IMR-90 (cell line): ENCODE data around the gene SRC. TPM values are rescaled to one million over a fixed set of nuclear protein-coding genes. Genes with fewer than 3 reads are reported as not detected.

Experiments used
- ATAC-seq: fragments of 200-7000 bp; cut with Tn5 transposase; 2 replicates; pipeline ENCODE4 v1.9.1; 2020; ENCODE audit warnings: low read depth, mild to moderate bottlenecking, moderate library complexity
- BruUV-seq: library from RNA; stranded (reverse); fragments of 400-500 nt; replicated peaks from 2 replicates; lab custom pipeline; 2021; lab: Mats Ljungman, UMichigan
- CTCF ChIA-PET: fragments of 300-600 bp; formaldehyde crosslinking; extraction: SDS; loops from one replicate; lab custom pipeline; 2021; ENCODE audit warnings: antibody characterized with exemption; lab: Yijun Ruan, JAX
- POLR2A ChIA-PET: fragments of 300-600 bp; sonication (Branson Sonifier 250); formaldehyde crosslinking; loops from one replicate; lab custom pipeline; 2022; ENCODE audit warnings: antibody characterized with exemption; ENCODE audit not compliant: unreplicated experiment; lab: Charles Lee
- DNase-seq: peaks from one replicate; pipeline ENCODE4 v3.0.0; 2013
- H2AFZ ChIP-seq: replicated peaks from 2 replicates; pipeline ENCODE3; 2013; ENCODE audit warnings: low read length, mild to moderate bottlenecking; ENCODE audit not compliant: poor library complexity
- H2AK5ac ChIP-seq: 2 replicates; pipeline ENCODE4 v1.6.1; 2013; ENCODE audit warnings: low read depth, low read length, inconsistent platforms
- H2AK9ac ChIP-seq: replicated peaks from 2 replicates; pipeline ENCODE3; 2013; ENCODE audit warnings: mild to moderate bottlenecking, low read depth, low read length, moderate library complexity; ENCODE audit not compliant: poor library complexity
- H2BK120ac ChIP-seq: 2 replicates; pipeline ENCODE4 v1.6.1; 2013; ENCODE audit warnings: low read depth, low read length, inconsistent platforms
- H2BK15ac ChIP-seq: 3 replicates; pipeline ENCODE4 v1.6.1; 2013; ENCODE audit warnings: low read depth, low read length, inconsistent platforms
- H2BK20ac ChIP-seq: 2 replicates; pipeline ENCODE4 v1.6.1; 2013; ENCODE audit warnings: low read depth, mild to moderate bottlenecking, inconsistent platforms, low read length, moderate library complexity
- H2BK5ac ChIP-seq: 2 replicates; pipeline ENCODE4 v1.6.1; 2013; ENCODE audit warnings: mild to moderate bottlenecking, low read depth, low read length, inconsistent platforms; ENCODE audit not compliant: poor library complexity, severe bottlenecking
- H3K14ac ChIP-seq: replicated peaks from 2 replicates; pipeline ENCODE4 v1.6.1; 2013; ENCODE audit warnings: low read depth, low read length, inconsistent platforms
- H3K18ac ChIP-seq: 2 replicates; pipeline ENCODE4 v1.6.1; 2013; ENCODE audit warnings: low read depth, low read length, control low read depth
- H3K23ac ChIP-seq: 2 replicates; pipeline ENCODE4 v1.6.1; 2013; ENCODE audit warnings: low read depth, low read length, inconsistent platforms
- H3K27ac ChIP-seq: 2 replicates; pipeline ENCODE4 v1.5.1; 2013; ENCODE audit warnings: mild to moderate bottlenecking, control low read depth, low read length; ENCODE audit not compliant: insufficient read depth
- H3K27me3 ChIP-seq: 2 replicates; pipeline ENCODE4 v1.6.1; 2013; ENCODE audit warnings: low read length; ENCODE audit not compliant: control insufficient read depth, insufficient read depth
- H3K36me3 ChIP-seq: 2 replicates; pipeline ENCODE4 v1.6.1; 2013; ENCODE audit warnings: low read length, mixed read lengths; ENCODE audit not compliant: control insufficient read depth, insufficient read depth
- H3K4ac ChIP-seq: 2 replicates; pipeline ENCODE4 v1.6.1; 2013; ENCODE audit warnings: low read depth, low read length, inconsistent platforms
- H3K4me1 ChIP-seq: 2 replicates; pipeline ENCODE4 v1.6.1; 2013; ENCODE audit warnings: low read length, mixed read lengths; ENCODE audit not compliant: control insufficient read depth, insufficient read depth
- H3K4me2 ChIP-seq: 2 replicates; pipeline ENCODE4 v1.6.1; 2013; ENCODE audit warnings: low read depth, mild to moderate bottlenecking, control low read depth, low read length, moderate library complexity
- H3K4me3 ChIP-seq: 2 replicates; pipeline ENCODE4 v1.5.1; 2013; ENCODE audit warnings: low read depth, mild to moderate bottlenecking, control low read depth, low read length, moderate library complexity; ENCODE audit not compliant: insufficient read depth
- H3K56ac ChIP-seq: 2 replicates; pipeline ENCODE4 v1.6.1; 2013; ENCODE audit warnings: low read length, inconsistent platforms; ENCODE audit not compliant: insufficient read depth; ENCODE audit errors: extremely low read depth
- H3K79me1 ChIP-seq, 2 experiments: 2 replicates each; pipeline ENCODE4 v1.6.1; 2013; ENCODE audit warnings: low read length in 2 of 2, inconsistent platforms in 1 of 2, low read depth in 1 of 2
- H3K9ac ChIP-seq: 2 replicates; pipeline ENCODE4 v1.6.1; 2013; ENCODE audit warnings: low read depth, low read length, control low read depth
- H3K9me1 ChIP-seq: 2 replicates; pipeline ENCODE4 v1.6.1; 2013; ENCODE audit warnings: low read length, inconsistent platforms; ENCODE audit not compliant: insufficient read depth
- H3K9me3 ChIP-seq: 2 replicates; pipeline ENCODE4 v1.6.1; 2013; ENCODE audit warnings: low read length; ENCODE audit not compliant: control insufficient read depth, insufficient read depth
- H4K20me1 ChIP-seq: 2 replicates; pipeline ENCODE4 v1.6.1; 2013; ENCODE audit warnings: low read length, inconsistent platforms; ENCODE audit not compliant: insufficient read depth
- H4K5ac ChIP-seq: 2 replicates; pipeline ENCODE4 v1.6.1; 2013; ENCODE audit warnings: mild to moderate bottlenecking, low read depth, low read length, control low read depth
- H4K8ac ChIP-seq, 2 experiments: 2 replicates each; pipeline ENCODE4 v1.6.1; 2013; ENCODE audit warnings: low read depth in 2 of 2, low read length in 2 of 2, control low read depth in 1 of 2, inconsistent platforms in 1 of 2
- H4K91ac ChIP-seq: 2 replicates; pipeline ENCODE4 v1.6.1; 2013; ENCODE audit warnings: low read depth, low read length, inconsistent platforms; ENCODE audit not compliant: insufficient read depth
- CHD1 ChIP-seq: IDR thresholded peaks from 2 replicates; pipeline ENCODE4 v1.6.1; 2012; ENCODE audit warnings: low read depth, low read length, improper control_type of control experiment
- MAFK ChIP-seq: IDR thresholded peaks from 2 replicates; pipeline ENCODE4 v1.6.1; 2012; ENCODE audit warnings: low read depth, low read length, improper control_type of control experiment
- MAZ ChIP-seq: IDR thresholded peaks from 2 replicates; pipeline ENCODE4 v1.6.1; 2012; ENCODE audit warnings: low read depth, mild to moderate bottlenecking, low read length, improper control_type of control experiment, moderate library complexity, borderline replicate concordance
- MXI1 ChIP-seq: IDR thresholded peaks from 2 replicates; pipeline ENCODE4 v1.6.1; 2012; ENCODE audit warnings: low read depth, mild to moderate bottlenecking, low read length, moderate library complexity, borderline replicate concordance
- RCOR1 ChIP-seq: IDR thresholded peaks from 2 replicates; pipeline ENCODE4 v1.6.1; 2012; ENCODE audit warnings: mild to moderate bottlenecking, low read length, improper control_type of control experiment; ENCODE audit not compliant: insufficient replicate concordance
- RFX5 ChIP-seq: IDR thresholded peaks from 2 replicates; pipeline ENCODE4 v1.8.0; 2012; ENCODE audit warnings: low read depth, mild to moderate bottlenecking, low read length, moderate library complexity
- WGBS, 2 experiments: methylation state at CpG; one replicate each; pipeline versions ENCODE4 v1.1.5 to v1.1.7; 2013; ENCODE audit warnings: missing lambda C conversion rate in 2 of 2; ENCODE audit not compliant: insufficient read length in 1 of 2; ENCODE audit errors: extremely low coverage in 2 of 2; 5-methylcytosine and 5-hydroxymethylcytosine counted together
- dilution Hi-C: fragments of 300-500 bp; cut with HindIII; formaldehyde crosslinking; loops from one replicate; pipeline ENCODE4 v1.14.3; 2018; ENCODE audit warnings: low sequenced_read_pairs; ENCODE audit not compliant: unreplicated experiment
- in situ Hi-C: fragments of 300-500 bp; cut with MboI; formaldehyde crosslinking; loops from 3 replicates; pipeline ENCODE4 v1.14.3; 2019; ENCODE audit warnings: low sequenced_read_pairs, inconsistent platforms, mixed read lengths
- intact Hi-C: fragments of 100-400 bp; cut with micrococcal nuclease; formaldehyde crosslinking; loops from 2 replicates; pipeline ENCODE4 v1.10.0; 2022
- polyA plus RNA-seq, 3 experiments: library from polyadenylated mRNA; depleted of rRNA; stranded (reverse); fragments of >200 nt; gene quantifications; 2 replicates each; pipeline ENCODE4 v1.2.3, GENCODE V29; 2012; ENCODE audit warnings: low replicate concordance in 1 of 3
- total RNA-seq: library from RNA; depleted of rRNA; stranded (reverse); fragments of >200 nt; gene quantifications from 2 replicates; pipeline ENCODE4 v1.2.3, GENCODE V29; 2012

Gene SRC
- total and polyA plus RNA-seq, 2 of the 4 experiments (the other 2 are of a cell fraction), result 7.0 to 24.2 TPM

DNA sequence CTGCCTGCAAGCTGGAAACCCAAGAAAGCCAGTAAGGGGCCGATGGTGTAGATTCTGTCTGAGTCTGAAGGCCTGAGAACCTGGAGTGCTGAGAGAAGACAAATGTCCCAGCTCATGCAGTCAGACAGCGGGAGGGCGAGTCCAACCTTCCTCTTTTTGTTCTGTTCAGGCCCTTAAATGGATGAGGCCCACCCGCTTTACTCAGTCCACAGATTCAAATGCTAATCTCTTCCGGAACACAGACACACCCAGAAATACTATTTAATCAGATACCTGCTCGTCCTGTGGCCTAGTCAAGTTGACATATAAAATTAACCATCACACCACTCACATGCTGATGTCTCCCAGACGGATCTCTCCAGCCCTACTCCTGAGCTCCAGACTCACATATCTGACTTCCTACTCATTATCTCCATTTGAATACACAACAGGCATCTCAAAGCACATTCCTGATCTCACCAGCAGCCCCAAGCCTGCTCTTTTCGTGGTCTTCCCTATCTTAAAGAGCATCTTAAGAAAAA is 26.7 kb upstream of the SRC start:
- dilution Hi-C loops, result no loop called here
- CTCF ChIA-PET, result no interaction called here
- no peaks in the 10 kb centered on the region for H3K27me3 ChIP-seq

More for the DNA sequence above, 26.7 kb upstream of the SRC start:
- no peak overlapping the region for H4K91ac ChIP-seq
- TF ChIP-seq RCOR1 (no peak), MXI1 (no peak), MAZ (no peak), MAFK (no peak), RFX5 (no peak), CHD1 (no peak)
- no peaks in the 10 kb centered on the region for H3K9me3 ChIP-seq
- peak overlapping the region; percentile 24 for H2BK5ac ChIP-seq
- peaks cover 17% of the 10 kb centered on the region for H3K4me1 ChIP-seq
- intact Hi-C loops (no loop called here), in situ Hi-C loops (no loop called here)
- H2BK120ac ChIP-seq, result no peak overlapping the region
- no peaks in the 10 kb centered on the region; the same call in 1 of the 2 replicates for H4K20me1 ChIP-seq
- no peak overlapping the region for H4K5ac ChIP-seq
- peak; percentile 44 for ATAC-seq
- H3K23ac ChIP-seq, result no peak overlapping the region
- H3K27ac ChIP-seq, result no peak overlapping the region
- peaks cover 25% of the 10 kb centered on the region for H3K9me1 ChIP-seq
- H2AK9ac ChIP-seq, result no peak overlapping the region
- peak; percentile 66 for DNase-seq
- no peak overlapping the region for H2AFZ ChIP-seq
- H3K36me3 ChIP-seq, result peaks cover 23% of the 10 kb centered on the region
- H3K14ac ChIP-seq, result 0 out of 2 replicates have a peak overlapping the region, but pooled peaks have one; percentile 5
- no peak overlapping the region for H3K4me3 ChIP-seq
- H3K18ac ChIP-seq, result no peak overlapping the region
- no peak overlapping the region for H2AK5ac ChIP-seq
- no peak overlapping the region for H4K8ac ChIP-seq
- no peak overlapping the region for H3K4me2 ChIP-seq
- no peak overlapping the region for H2BK15ac ChIP-seq
- no TSS peak for BruUV-seq
- no peak overlapping the region for H3K9ac ChIP-seq
- no peak overlapping the region for H2BK20ac ChIP-seq
- 71% methylated on average over 5 of the region's 8 CpGs; no CpG with 5 or more reads in 1 of the 2 experiments for WGBS, 2 experiments
- POLR2A ChIA-PET, result no interaction called here
- H3K56ac ChIP-seq, result no peak overlapping the region
- no peak overlapping the region; the same call in 1 of the 2 replicates for H3K4ac ChIP-seq
- peaks cover 9 to 30% of the 10 kb centered on the region in 2 experiments for H3K79me1 ChIP-seq
